Common myeloid progenitor, CD34-positive (primary cell): Measurements from ENCODE around the gene ABTB1.

Experiments
- CTCF ChIA-PET: fragments of 350-600 bp; sonication (Branson Sonifier 250); formaldehyde crosslinking; loops from one replicate; lab custom pipeline; 2021; ENCODE audit warnings: antibody characterized with exemption; lab: Charles Lee
- POLR2A ChIA-PET: fragments of 350-600 bp; sonication (Branson Sonifier 250); formaldehyde crosslinking; loops from one replicate; lab custom pipeline; 2021; ENCODE audit warnings: antibody characterized with exemption; lab: Charles Lee
- DNase-seq, 3 donors: peaks; one replicate each; pipeline versions ENCODE4 v3.0.0 to v3.0.0-alpha.2; 2013
- H3K27ac ChIP-seq, 2 experiments: 1 replicate in 1 of 2; 2 replicates in 1 of 2; pipeline ENCODE4 v1.7.0; 2013; ENCODE audit warnings: inconsistent platforms in 2 of 2, low read length in 2 of 2, mild to moderate bottlenecking in 2 of 2, low read depth in 1 of 2, moderate library complexity in 1 of 2; ENCODE audit not compliant: severe bottlenecking in 2 of 2, insufficient read depth in 1 of 2, poor library complexity in 1 of 2
- H3K27me3 ChIP-seq, 5 experiments: replicated peaks in 2 of 5; 1 replicate in 3 of 5; 2 replicates in 2 of 5; pipeline versions ENCODE4 v1.6.1 to v1.7.0; 2013; ENCODE audit warnings: low read length in 4 of 5, mild to moderate bottlenecking in 2 of 5, moderate library complexity in 2 of 5, inconsistent platforms in 1 of 5; ENCODE audit not compliant: insufficient read depth in 5 of 5, control insufficient read depth in 4 of 5
- H3K36me3 ChIP-seq, 4 experiments: 1 replicate in 2 of 4; 2 replicates in 2 of 4; pipeline versions ENCODE4 v1.6.1 to v1.7.0; 2013; ENCODE audit warnings: low read length in 3 of 4, control low read depth in 1 of 4, mild to moderate bottlenecking in 1 of 4; ENCODE audit not compliant: control insufficient read depth in 4 of 4, insufficient read depth in 4 of 4
- H3K4me1 ChIP-seq, 4 experiments: 1 replicate in 3 of 4; 2 replicates in 1 of 4; pipeline versions ENCODE4 v1.6.1 to v1.7.1; 2013; ENCODE audit warnings: low read length in 3 of 4, mild to moderate bottlenecking in 3 of 4, control low read depth in 1 of 4, inconsistent platforms in 1 of 4, moderate library complexity in 1 of 4; ENCODE audit not compliant: control insufficient read depth in 4 of 4, insufficient read depth in 4 of 4; ENCODE audit errors: control extremely low read depth in 1 of 4
- H3K4me3 ChIP-seq, 7 experiments: 1 replicate in 4 of 7; 2 replicates in 3 of 7; pipeline versions ENCODE4 v1.5.1 to v1.7.0; 2013; ENCODE audit warnings: mild to moderate bottlenecking in 7 of 7, low read length in 6 of 7, moderate library complexity in 6 of 7, inconsistent platforms in 2 of 7, low read depth in 2 of 7, control low read depth in 1 of 7; ENCODE audit not compliant: insufficient read depth in 4 of 7, control insufficient read depth in 1 of 7; ENCODE audit errors: extremely low read depth in 1 of 7
- H3K9me3 ChIP-seq, 5 experiments: 1 replicate in 4 of 5; 2 replicates in 1 of 5; pipeline versions ENCODE4 v1.6.1 to v1.7.1; 2013; ENCODE audit warnings: low read length in 4 of 5, mild to moderate bottlenecking in 2 of 5, inconsistent platforms in 1 of 5, low read depth in 1 of 5, moderate library complexity in 1 of 5; ENCODE audit not compliant: control insufficient read depth in 4 of 5, insufficient read depth in 2 of 5; ENCODE audit errors: control extremely low read depth in 1 of 5
- WGBS: methylation state at CpG from one replicate; pipeline ENCODE4 v1.1.5; 2013; ENCODE audit not compliant: insufficient coverage; 5-methylcytosine and 5-hydroxymethylcytosine counted together

Gene ABTB1

GRCh38 chr3:127630811-127631714 lies 41.7 kb upstream of the ABTB1 start:
- no peak for DNase-seq
- Histone ChIP-seq H3K27ac (no peak overlapping the region), H3K4me1 (peaks cover 4 to 17% (median 12%) of the 10 kb centered on the region in 4 experiments), H3K27me3 (peaks cover 0 to 33% (median 11%) of the 10 kb centered on the region in 5 experiments), H3K9me3 (no peaks in the 10 kb centered on the region), H3K4me3 (no peak overlapping the region), H3K36me3 (no peaks in the 10 kb centered on the region)
- 97% methylated on average over 9 of the region's 12 CpGs for WGBS
- CTCF ChIA-PET: no interaction called here
- POLR2A ChIA-PET: no interaction called here

GRCh38 chr3:127632035-127632820 lies 40.5 kb upstream of the ABTB1 start:
- ChIA-PET POLR2A (no interaction called here), CTCF (interaction anchor here (0.8 kb wide), 1 partner anchor 9 kb away, joined by 3 read pairs; no protein-coding TSS in a partner anchor)
- no peak overlapping the region for H3K27ac ChIP-seq
- 100% methylated on average over 5 of the region's 8 CpGs for WGBS
- no peak for DNase-seq
- H3K4me3 ChIP-seq: no peak overlapping the region
- no peaks in the 10 kb centered on the region for H3K9me3 ChIP-seq
- H3K4me1 ChIP-seq: peaks cover 4 to 17% (median 14%) of the 10 kb centered on the region in 4 experiments
- H3K27me3 ChIP-seq: peaks cover 0 to 30% (median 11%) of the 10 kb centered on the region in 5 experiments
- no peaks in the 10 kb centered on the region for H3K36me3 ChIP-seq

GRCh38 chr3:127634653-127635052 lies 38.1 kb upstream of the ABTB1 start:
- WGBS: 98% methylated on average over 8 of the region's 12 CpGs
- Histone ChIP-seq H3K36me3 (no peaks in the 10 kb centered on the region), H3K4me1 (peaks cover 4 to 13% (median 10%) of the 10 kb centered on the region in 4 experiments), H3K27me3 (peaks cover 0 to 18% (median 2%) of the 10 kb centered on the region in 5 experiments), H3K4me3 (no peak overlapping the region), H3K9me3 (no peaks in the 10 kb centered on the region), H3K27ac (no peak overlapping the region)
- CTCF ChIA-PET: no interaction called here
- DNase-seq: no peak
- POLR2A ChIA-PET: interaction anchor here (0.6 kb wide), 1 partner anchor 50 kb away, joined by 4 read pairs; no protein-coding TSS in a partner anchor

- peak in 2 of 3 donors; percentile 18 to 34 for DNase-seq
- no peak overlapping the region for H3K27ac ChIP-seq
- H3K27me3 ChIP-seq: no peaks in the 10 kb centered on the region
- H3K36me3 ChIP-seq: no peaks in the 10 kb centered on the region
- H3K9me3 ChIP-seq: no peaks in the 10 kb centered on the region
- H3K4me3 ChIP-seq: no peak overlapping the region
- POLR2A ChIA-PET: no interaction called here
- CTCF ChIA-PET: interaction anchor here (1.4 kb wide), 2 partner anchors 9 to 12 kb away, joined by 3 read pairs; no protein-coding TSS in a partner anchor
- 100% methylated on average over 1 of the region's 3 CpGs for WGBS
- H3K4me1 ChIP-seq: peaks cover 0 to 8% (median 0%) of the 10 kb centered on the region in 4 experiments
Observed at GRCh38 chr3:127637546-127637945, 35.2 kb upstream of the ABTB1 start.

- POLR2A ChIA-PET: no interaction called here
- CTCF ChIA-PET: interaction anchor here (1.4 kb wide), 2 partner anchors 9 to 11 kb away, joined by 3 read pairs; no protein-coding TSS in a partner anchor
Observed at GRCh38 chr3:127637971-127638370, 34.8 kb upstream of the ABTB1 start.

GRCh38 chr3:127639173-127640041 lies 33.3 kb upstream of the ABTB1 start:
- no peak for DNase-seq
- Histone ChIP-seq H3K9me3 (no peaks in the 10 kb centered on the region), H3K27me3 (no peaks in the 10 kb centered on the region), H3K4me1 (peaks cover 0 to 8% (median 0%) of the 10 kb centered on the region in 4 experiments), H3K36me3 (no peaks in the 10 kb centered on the region), H3K27ac (no peak overlapping the region), H3K4me3 (no peak overlapping the region)
- POLR2A ChIA-PET: no interaction called here
- WGBS: 93% methylated on average over 5 of the region's 5 CpGs
- CTCF ChIA-PET: interaction anchor here (1.6 kb wide), 1 partner anchor 13 kb away, joined by 7 read pairs; no protein-coding TSS in a partner anchor

More at GRCh38 chr3:127637971-127638370, 34.8 kb upstream of the ABTB1 start:
- H3K4me1 ChIP-seq: peaks cover 0 to 8% (median 0%) of the 10 kb centered on the region in 4 experiments
- no peak for DNase-seq
- no peaks in the 10 kb centered on the region for H3K27me3 ChIP-seq
- no peaks in the 10 kb centered on the region for H3K36me3 ChIP-seq
- no peaks in the 10 kb centered on the region for H3K9me3 ChIP-seq
- H3K27ac ChIP-seq: no peak overlapping the region
- no peak overlapping the region for H3K4me3 ChIP-seq
